T-cell (primary cell): ENCODE data around the gene NADK. TPM values are rescaled to one million over a fixed set of nuclear protein-coding genes. Genes with fewer than 3 reads are reported as not detected.
A peak's percentile ranks its signal among the peaks of the same experiment; 100 is the strongest.

Experiments used
- ATAC-seq, 4 experiments: fragments of 200-7000 bp in 3 of 4; fragments of 150-1000 bp in 1 of 4; cut with Tn5 transposase; replicated peaks in 1 of 4; 1 replicate in 3 of 4; 2 replicates in 1 of 4; pipeline ENCODE4 v1.10.0; 2021; ENCODE audit warnings: moderate library complexity in 3 of 4, mild to moderate bottlenecking in 2 of 4, moderate number of reproducible peaks in 1 of 4
- CTCF ChIA-PET, 2 donors: fragments of 300-600 bp; sonication (Branson Sonifier 250); formaldehyde crosslinking; loops; one replicate each; lab custom pipeline; 2022; ENCODE audit warnings: antibody characterized with exemption in 2 of 2; lab: Charles Lee
- POLR2A ChIA-PET, 2 donors: fragments of 300-600 bp; sonication (Branson Sonifier 250); formaldehyde crosslinking; loops; one replicate each; lab custom pipeline; 2022; ENCODE audit warnings: antibody characterized with exemption in 2 of 2; lab: Charles Lee
- DNase-seq, 35 experiments: peaks; one replicate each; pipeline versions ENCODE4 v3.0.0 to v3.0.0-alpha.2; 2013 to 2023
- H3K27ac ChIP-seq: one replicate; pipeline ENCODE4 v1.5.1; 2013; ENCODE audit warnings: low read length
- H3K27me3 ChIP-seq, 2 experiments: replicated peaks in 1 of 2; 1 replicate in 1 of 2; 2 replicates in 1 of 2; pipeline versions ENCODE4 v1.6.1 to v1.7.0; 2013; ENCODE audit warnings: low read length in 1 of 2, mixed read lengths in 1 of 2; ENCODE audit not compliant: control insufficient read depth in 2 of 2, insufficient read depth in 2 of 2; ENCODE audit errors: extremely low read depth in 1 of 2
- H3K36me3 ChIP-seq, 2 donors: 1 replicate in 1 of 2; 2 replicates in 1 of 2; pipeline versions ENCODE4 v1.6.1 to v1.7.0; 2013; ENCODE audit warnings: low read length in 1 of 2; ENCODE audit not compliant: control insufficient read depth in 2 of 2, insufficient read depth in 1 of 2; ENCODE audit errors: extremely low read depth in 1 of 2
- H3K4me1 ChIP-seq, 2 experiments: 1 replicate in 1 of 2; 2 replicates in 1 of 2; pipeline versions ENCODE4 v1.6.1 to v1.7.0; 2013; ENCODE audit warnings: low read length in 2 of 2, mixed read lengths in 1 of 2; ENCODE audit not compliant: insufficient read depth in 2 of 2, control insufficient read depth in 1 of 2; ENCODE audit errors: extremely low read depth in 1 of 2
- H3K4me3 ChIP-seq, 2 donors: 1 replicate in 1 of 2; 2 replicates in 1 of 2; pipeline versions ENCODE4 v1.5.1 to v1.7.0; 2013; ENCODE audit warnings: mild to moderate bottlenecking in 2 of 2, low read length in 1 of 2, moderate library complexity in 1 of 2; ENCODE audit not compliant: control insufficient read depth in 1 of 2; ENCODE audit errors: extremely low read depth in 1 of 2
- H3K9me3 ChIP-seq: 2 replicates; pipeline ENCODE4 v1.7.0; 2013
- H3K27ac Mint-ChIP-seq, 2 donors: one replicate each; pipeline ENCODE4 v1.8.0; 2020 to 2021; ENCODE audit warnings: mild to moderate bottlenecking in 2 of 2, mixed read lengths in 2 of 2
- H3K27me3 Mint-ChIP-seq, 2 donors: one replicate each; pipeline ENCODE4 v1.8.0; 2021 to 2022; ENCODE audit warnings: mixed read lengths in 2 of 2
- H3K36me3 Mint-ChIP-seq: one replicate; pipeline ENCODE4 v1.8.0; 2021; ENCODE audit warnings: mixed read lengths
- H3K4me1 Mint-ChIP-seq, 3 donors: one replicate each; pipeline ENCODE4 v1.8.0; 2020 to 2022; ENCODE audit warnings: mixed read lengths in 3 of 3, mild to moderate bottlenecking in 1 of 3
- H3K4me3 Mint-ChIP-seq, 3 donors: one replicate each; pipeline ENCODE4 v1.8.0; 2020 to 2022; ENCODE audit warnings: mild to moderate bottlenecking in 3 of 3, mixed read lengths in 3 of 3, moderate library complexity in 3 of 3
- H3K9me3 Mint-ChIP-seq, 3 donors: one replicate each; pipeline ENCODE4 v1.8.0; 2020 to 2022; ENCODE audit warnings: mixed read lengths in 3 of 3
- WGBS: methylation state at CpG from one replicate; pipeline ENCODE4 v1.1.5; 2013; ENCODE audit warnings: missing lambda C conversion rate; ENCODE audit not compliant: insufficient coverage; 5-methylcytosine and 5-hydroxymethylcytosine counted together
- total RNA-seq, 35 experiments: library from RNA in 6 of 35; stranded (reverse) in 6 of 35; fragments of 120-200 nt in 1 of 35; gene quantifications; one replicate each; pipeline versions ENCODE4 v1.2.1 to v1.2.4 and lab custom pipeline; 2013 to 2026

Gene NADK
- total RNA-seq, 5 donors from 2014 or later (not counting 1 experiment from before 2014, with no cell fraction given): 45.6 to 68.2 (median 58.0) TPM

DNA sequence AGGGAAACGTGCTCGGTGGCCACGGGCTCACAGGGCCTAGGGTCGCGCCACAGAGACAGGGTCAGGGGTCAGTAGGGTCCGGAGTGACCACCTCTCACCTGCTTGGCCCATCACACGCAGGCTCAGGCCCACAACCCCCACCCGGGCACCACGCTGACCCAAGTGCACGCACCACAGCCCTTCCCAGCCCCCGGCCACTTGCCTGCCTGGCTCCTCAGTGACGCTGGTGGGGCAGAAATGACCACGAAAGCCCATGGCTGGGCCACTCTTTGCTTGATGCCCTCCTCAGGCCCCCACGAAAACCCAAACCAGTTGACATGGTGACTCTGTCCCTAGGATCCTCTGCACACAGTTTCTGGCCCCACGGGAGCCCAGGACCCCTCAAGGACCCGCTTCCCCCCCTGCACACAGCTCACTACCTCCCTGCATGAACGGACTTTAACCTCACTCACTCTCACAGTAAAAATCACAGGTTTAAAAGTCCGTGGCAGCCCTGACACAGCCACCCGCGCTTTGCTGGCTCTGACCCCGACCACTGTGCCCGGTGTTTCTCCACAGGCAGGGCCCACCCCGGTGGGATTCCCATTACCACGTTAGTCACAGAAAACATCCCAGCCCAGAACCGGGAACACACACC lies 20.7 kb downstream of the NADK start:
- H3K4me3 Mint-ChIP-seq: no peak overlapping the region
- peaks cover 55 to 75% of the 10 kb centered on the region in 2 donors for H3K36me3 ChIP-seq
- no peak overlapping the region for H3K27ac ChIP-seq
- POLR2A ChIA-PET: no interaction called here
- H3K9me3 Mint-ChIP-seq: no peaks in the 10 kb centered on the region
- no peaks in the 10 kb centered on the region for H3K4me1 ChIP-seq
- H3K27ac Mint-ChIP-seq: no peak overlapping the region
- H3K36me3 Mint-ChIP-seq: peaks cover 18% of the 10 kb centered on the region
- no peaks in the 10 kb centered on the region for H3K9me3 ChIP-seq
- no peak overlapping the region for H3K4me3 ChIP-seq
- no peak for DNase-seq
- no peak for ATAC-seq
- H3K27me3 Mint-ChIP-seq: no peaks in the 10 kb centered on the region
- no peaks in the 10 kb centered on the region for H3K27me3 ChIP-seq
- no peaks in the 10 kb centered on the region for H3K4me1 Mint-ChIP-seq
- CTCF ChIA-PET: no interaction called here
- WGBS: 97% methylated on average over 23 of the region's 25 CpGs

DNA sequence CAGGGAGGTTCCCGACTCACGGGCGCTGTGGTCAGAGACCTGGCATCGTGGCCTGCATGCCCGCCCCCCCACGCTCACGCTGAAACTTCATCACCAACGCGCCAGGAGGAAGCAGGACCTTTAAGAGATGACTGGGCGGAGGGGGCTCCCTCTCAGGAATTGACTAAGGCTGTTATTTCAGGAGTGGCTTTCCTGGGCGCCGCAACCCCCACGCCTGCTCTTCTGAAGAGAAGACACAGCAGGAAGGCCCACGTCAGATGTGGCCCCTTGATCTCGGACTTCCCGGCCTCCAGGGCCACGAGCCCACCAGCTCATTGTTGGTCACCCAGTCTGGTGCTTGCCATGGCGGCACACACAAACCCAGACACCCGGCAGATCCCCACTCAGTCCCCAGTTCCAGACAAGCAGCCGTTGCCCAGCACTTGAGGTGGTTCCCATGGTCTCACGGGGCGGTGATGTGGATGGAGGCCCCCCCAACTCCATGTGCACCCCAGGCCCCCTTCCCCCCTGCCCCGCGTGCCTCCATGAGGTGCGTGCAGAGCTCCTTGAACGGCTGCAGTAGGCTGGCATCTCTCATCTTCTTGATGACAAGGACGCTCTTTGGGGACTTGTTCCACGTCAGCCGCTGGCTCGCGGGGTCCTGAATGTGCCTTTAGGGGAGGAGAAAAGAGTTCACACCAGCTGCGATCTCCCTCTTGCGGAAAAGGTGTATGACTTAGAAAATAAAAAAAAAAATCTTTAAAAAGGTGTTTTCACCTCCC lies 21.4 kb downstream of the NADK start:
- H3K27me3 Mint-ChIP-seq: no peaks in the 10 kb centered on the region
- no peaks in the 10 kb centered on the region for H3K4me1 Mint-ChIP-seq
- H3K27ac Mint-ChIP-seq: no peak overlapping the region
- H3K4me1 ChIP-seq: no peaks in the 10 kb centered on the region
- peaks cover 58 to 68% of the 10 kb centered on the region in 2 donors for H3K36me3 ChIP-seq
- H3K27me3 ChIP-seq: no peaks in the 10 kb centered on the region
- ChIA-PET POLR2A (interaction anchor here in 1 of 2 donors (0.6 kb wide), 1 partner anchor 9 kb away, joined by 8 read pairs; no protein-coding TSS in a partner anchor), CTCF (no interaction called here)
- ATAC-seq: no peak
- no peak for DNase-seq
- H3K36me3 Mint-ChIP-seq: peaks cover 17% of the 10 kb centered on the region
- H3K9me3 Mint-ChIP-seq: no peaks in the 10 kb centered on the region
- no peaks in the 10 kb centered on the region for H3K9me3 ChIP-seq
- H3K4me3 Mint-ChIP-seq: no peak overlapping the region
- 92% methylated on average over 19 of the region's 33 CpGs for WGBS
- H3K27ac ChIP-seq: no peak overlapping the region
- H3K4me3 ChIP-seq: no peak overlapping the region

DNA sequence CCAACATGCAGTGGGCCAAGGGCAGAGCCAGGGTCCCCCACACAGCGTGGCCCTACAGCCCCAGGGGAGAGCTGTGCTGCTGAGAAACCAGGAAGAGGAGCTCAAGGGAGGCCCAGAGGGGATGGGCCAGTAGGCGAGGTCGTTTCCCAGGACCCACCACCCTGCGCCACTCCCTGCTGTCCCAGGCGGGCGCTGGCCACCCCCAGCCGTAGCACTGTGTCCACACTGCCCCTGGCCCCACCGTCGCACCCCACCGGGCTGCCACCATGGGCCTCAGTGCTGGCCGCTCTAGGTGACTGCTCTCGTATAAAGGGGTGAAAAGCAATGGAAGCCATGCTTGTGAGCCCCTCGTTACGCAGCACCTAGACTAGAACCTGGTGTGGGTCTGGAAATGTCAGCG lies 22.4 kb downstream of the NADK start:
- H3K9me3 ChIP-seq: no peaks in the 10 kb centered on the region
- no peaks in the 10 kb centered on the region for H3K4me1 Mint-ChIP-seq
- H3K4me3 ChIP-seq: no peak overlapping the region
- H3K27me3 ChIP-seq: no peaks in the 10 kb centered on the region
- 95% methylated on average over 14 of the region's 15 CpGs for WGBS
- ChIA-PET CTCF (no interaction called here), POLR2A (interaction anchor here in 1 of 2 donors (0.6 kb wide), 1 partner anchor 10 kb away, joined by 8 read pairs; no protein-coding TSS in a partner anchor)
- H3K4me1 ChIP-seq: no peaks in the 10 kb centered on the region
- peaks cover 9% of the 10 kb centered on the region for H3K36me3 Mint-ChIP-seq
- no peaks in the 10 kb centered on the region for H3K9me3 Mint-ChIP-seq
- DNase-seq: no peak
- H3K4me3 Mint-ChIP-seq: no peak overlapping the region
- H3K27me3 Mint-ChIP-seq: no peaks in the 10 kb centered on the region
- no peak overlapping the region for H3K27ac Mint-ChIP-seq
- no peak overlapping the region for H3K27ac ChIP-seq
- ATAC-seq: peak in 1 of 4 experiments; percentile 25
- peaks cover 52 to 58% of the 10 kb centered on the region in 2 donors for H3K36me3 ChIP-seq

DNA sequence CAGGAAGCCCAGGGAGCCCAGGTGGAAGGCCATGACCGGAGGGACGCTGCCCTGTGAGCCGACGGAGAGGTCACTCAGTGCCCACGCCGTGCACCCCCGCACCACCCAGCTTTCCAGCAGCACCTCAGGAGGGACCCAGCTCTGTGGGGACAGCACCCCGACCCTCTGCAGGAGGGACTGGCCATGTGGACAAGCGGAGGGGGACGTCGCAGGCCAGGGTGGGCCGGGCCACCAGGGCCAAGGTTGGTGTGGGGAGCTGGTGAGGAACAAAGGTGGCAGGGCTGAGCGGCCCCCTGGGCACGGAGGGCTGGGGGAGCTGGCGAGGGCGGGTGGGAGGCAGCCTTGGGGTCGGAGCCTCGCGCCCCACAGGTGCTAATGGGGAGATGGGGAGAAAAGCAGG lies 22.8 kb downstream of the NADK start:
- Histone ChIP-seq H3K27ac (no peak overlapping the region), H3K4me1 (no peaks in the 10 kb centered on the region), H3K27me3 (no peaks in the 10 kb centered on the region), H3K4me3 (no peak overlapping the region), H3K36me3 (peaks cover 48 to 53% of the 10 kb centered on the region in 2 donors), H3K9me3 (no peaks in the 10 kb centered on the region)
- H3K9me3 Mint-ChIP-seq: no peaks in the 10 kb centered on the region
- H3K4me3 Mint-ChIP-seq: no peak overlapping the region
- H3K27ac Mint-ChIP-seq: no peak overlapping the region
- WGBS: 88% methylated on average over 13 of the region's 19 CpGs
- ATAC-seq (peak in 1 of 4 experiments; percentile 14), DNase-seq (no peak)
- ChIA-PET POLR2A (no interaction called here), CTCF (no interaction called here)
- H3K27me3 Mint-ChIP-seq: no peaks in the 10 kb centered on the region
- H3K4me1 Mint-ChIP-seq: no peaks in the 10 kb centered on the region
- peaks cover 9% of the 10 kb centered on the region for H3K36me3 Mint-ChIP-seq

DNA sequence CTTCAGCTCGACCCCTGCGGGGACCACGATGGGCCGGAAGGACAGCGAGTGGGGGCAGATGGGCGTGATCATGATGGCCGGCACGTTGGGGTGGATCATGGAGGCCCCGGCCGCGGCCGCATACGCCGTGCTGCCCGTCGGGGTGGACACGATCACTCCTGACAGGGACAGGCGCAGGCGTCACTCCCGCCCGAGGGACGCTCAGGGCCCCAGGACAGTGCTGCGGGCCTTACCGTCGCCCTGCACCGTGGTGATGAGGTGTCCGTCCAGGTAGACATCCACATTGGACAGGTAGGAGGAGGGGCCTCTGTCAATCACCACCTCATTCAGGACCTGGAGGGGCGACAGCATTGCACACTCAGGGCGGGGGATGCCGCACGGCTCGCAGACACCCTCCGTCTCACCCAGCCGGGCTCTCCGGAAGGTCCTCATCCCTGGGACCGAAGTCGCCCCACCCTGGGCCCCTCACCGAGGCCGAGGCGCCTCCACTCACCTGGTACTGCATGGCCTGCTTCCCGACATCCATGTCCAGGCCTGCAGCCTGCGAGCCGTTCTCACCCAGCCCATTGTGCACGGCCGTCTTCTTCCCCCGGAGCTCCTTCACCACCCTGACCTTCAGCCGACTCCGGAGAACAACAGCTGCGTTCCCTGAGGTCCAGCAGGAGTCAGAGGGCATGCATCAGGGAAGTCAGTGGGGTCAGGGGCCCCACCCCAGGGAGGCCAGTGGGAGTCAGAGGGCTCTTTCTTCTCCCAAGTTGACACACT lies 24.0 kb downstream of the NADK start:
- Histone ChIP-seq H3K27me3 (no peaks in the 10 kb centered on the region), H3K27ac (no peak overlapping the region), H3K9me3 (no peaks in the 10 kb centered on the region), H3K4me1 (peaks cover 0 to 1% of the 10 kb centered on the region in 2 experiments), H3K36me3 (peaks cover 36 to 43% of the 10 kb centered on the region in 2 donors), H3K4me3 (no peak overlapping the region)
- no peak overlapping the region for H3K4me3 Mint-ChIP-seq
- H3K9me3 Mint-ChIP-seq: no peaks in the 10 kb centered on the region
- peaks cover 9% of the 10 kb centered on the region for H3K36me3 Mint-ChIP-seq
- CTCF ChIA-PET: no interaction called here
- H3K4me1 Mint-ChIP-seq: peaks cover 0 to 2% (median 0%) of the 10 kb centered on the region in 3 donors
- H3K27ac Mint-ChIP-seq: no peak overlapping the region
- H3K27me3 Mint-ChIP-seq: no peaks in the 10 kb centered on the region
- ATAC-seq (no peak), DNase-seq (no peak)
- WGBS: 96% methylated on average over 39 of the region's 49 CpGs
- POLR2A ChIA-PET: no interaction called here

DNA sequence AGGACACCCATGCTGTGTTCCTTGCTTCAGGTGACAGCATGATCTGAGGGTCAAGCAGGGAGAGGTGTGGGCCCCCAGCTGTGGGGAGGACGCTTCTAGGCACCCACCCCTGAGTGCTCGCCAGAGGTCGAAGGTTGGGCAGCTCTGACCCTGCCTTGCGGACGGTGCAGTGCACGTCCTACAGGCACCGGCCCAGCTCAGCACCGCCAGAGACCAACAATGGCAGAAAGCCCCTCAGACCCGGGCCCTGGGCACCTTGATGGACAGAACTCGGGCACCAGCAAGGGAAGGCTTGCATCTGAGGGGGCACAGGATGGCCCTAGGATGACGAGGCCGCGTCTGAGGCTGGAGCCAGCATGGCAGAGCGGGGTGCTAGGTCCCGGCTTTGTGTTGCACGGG lies 24.7 kb downstream of the NADK start:
- ChIA-PET CTCF (no interaction called here), POLR2A (no interaction called here)
- H3K27me3 ChIP-seq: no peaks in the 10 kb centered on the region
- DNase-seq (no peak), ATAC-seq (no peak)
- peaks cover 9% of the 10 kb centered on the region for H3K36me3 Mint-ChIP-seq
- peaks cover 30 to 41% of the 10 kb centered on the region in 2 donors for H3K36me3 ChIP-seq
- H3K4me1 ChIP-seq: peaks cover 0 to 5% of the 10 kb centered on the region in 2 experiments
- no peaks in the 10 kb centered on the region for H3K9me3 Mint-ChIP-seq
- no peaks in the 10 kb centered on the region for H3K9me3 ChIP-seq
- H3K4me1 Mint-ChIP-seq: peaks cover 0 to 3% (median under 1%) of the 10 kb centered on the region in 3 donors
- no peak overlapping the region for H3K4me3 ChIP-seq
- H3K27ac ChIP-seq: no peak overlapping the region
- H3K27me3 Mint-ChIP-seq: no peaks in the 10 kb centered on the region
- H3K4me3 Mint-ChIP-seq: no peak overlapping the region
- 94% methylated on average over 16 of the region's 16 CpGs for WGBS
- no peak overlapping the region for H3K27ac Mint-ChIP-seq
